ENCODE measurements around the gene FOXC2. TPM values are rescaled to one million over a fixed set of nuclear protein-coding genes. Genes with fewer than 3 reads are reported as not detected.

Gene FOXC2
- total and polyA plus RNA-seq, 2 donors = 0.09 to 1.2 TPM

DNA sequence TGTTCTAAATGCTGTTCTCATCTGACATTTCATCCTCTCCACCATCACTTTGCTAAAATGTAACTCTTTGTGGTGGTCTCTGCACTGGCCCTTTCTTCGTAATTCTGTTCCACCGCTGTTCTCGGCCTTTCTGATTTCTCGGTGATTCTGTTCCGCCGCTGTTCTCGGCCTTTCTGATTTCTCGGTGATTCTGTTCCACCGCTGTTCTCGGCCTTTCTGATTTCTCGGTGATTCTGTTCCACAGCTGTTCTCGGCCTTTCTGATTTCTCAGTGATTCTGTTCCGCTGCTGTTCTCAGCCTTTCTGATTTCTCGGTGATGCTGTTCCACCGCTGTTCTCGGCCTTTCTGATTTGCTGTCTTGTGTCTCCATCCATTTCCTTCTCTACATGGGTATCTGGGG lies 44.0 kb upstream of the FOXC2 start:
- no peaks in the 10 kb centered on the region for H3K4me1 ChIP-seq (ENCODE audit: control insufficient read depth in 2 of 2, insufficient read depth in 2 of 2, low read length in 2 of 2)
- peaks cover 0 to 5% of the 10 kb centered on the region in 2 donors for H3K9me3 ChIP-seq (ENCODE audit: control insufficient read depth in 2 of 2, insufficient read depth in 1 of 2, low read length in 1 of 2)
- H3K36me3 ChIP-seq (ENCODE audit: control insufficient read depth in 2 of 2, insufficient read depth in 2 of 2, low read length in 1 of 2) = no peaks in the 10 kb centered on the region
- DNase-seq (ENCODE audit: low read depth in 6 of 9, low spot score in 9 of 9) = no peak
- H3K4me3 ChIP-seq (ENCODE audit: low read length in 2 of 2) = no peak overlapping the region
- no peak overlapping the region for H3K27ac ChIP-seq (ENCODE audit: low read depth in 1 of 2, low read length in 1 of 2)
- H3K27me3 ChIP-seq (ENCODE audit: control insufficient read depth in 2 of 2, insufficient read depth in 1 of 2, low read length in 1 of 2) = peaks cover 28 to 57% of the 10 kb centered on the region in 2 donors
- 89% methylated on average over 16 of the region's 16 CpGs for whole genome bisulfite sequencing

GRCh38 chr16:86523166-86523740 lies 43.4 kb upstream of the FOXC2 start:
- no peak overlapping the region for H3K4me3 ChIP-seq (ENCODE audit: low read length in 2 of 2)
- no peaks in the 10 kb centered on the region for H3K36me3 ChIP-seq (ENCODE audit: control insufficient read depth in 2 of 2, insufficient read depth in 2 of 2, low read length in 1 of 2)
- peaks cover 0 to under 1% of the 10 kb centered on the region in 2 donors for H3K9me3 ChIP-seq (ENCODE audit: control insufficient read depth in 2 of 2, insufficient read depth in 1 of 2, low read length in 1 of 2)
- no peak overlapping the region for H3K27ac ChIP-seq (ENCODE audit: low read depth in 1 of 2, low read length in 1 of 2)
- DNase-seq (ENCODE audit: low read depth in 6 of 9, low spot score in 9 of 9) = no peak
- H3K4me1 ChIP-seq (ENCODE audit: control insufficient read depth in 2 of 2, insufficient read depth in 2 of 2, low read length in 2 of 2) = no peaks in the 10 kb centered on the region
- WGBS = 77% methylated on average over 5 of the region's 5 CpGs
- peaks cover 22 to 51% of the 10 kb centered on the region in 2 donors for H3K27me3 ChIP-seq (ENCODE audit: control insufficient read depth in 2 of 2, insufficient read depth in 1 of 2, low read length in 1 of 2)

DNA sequence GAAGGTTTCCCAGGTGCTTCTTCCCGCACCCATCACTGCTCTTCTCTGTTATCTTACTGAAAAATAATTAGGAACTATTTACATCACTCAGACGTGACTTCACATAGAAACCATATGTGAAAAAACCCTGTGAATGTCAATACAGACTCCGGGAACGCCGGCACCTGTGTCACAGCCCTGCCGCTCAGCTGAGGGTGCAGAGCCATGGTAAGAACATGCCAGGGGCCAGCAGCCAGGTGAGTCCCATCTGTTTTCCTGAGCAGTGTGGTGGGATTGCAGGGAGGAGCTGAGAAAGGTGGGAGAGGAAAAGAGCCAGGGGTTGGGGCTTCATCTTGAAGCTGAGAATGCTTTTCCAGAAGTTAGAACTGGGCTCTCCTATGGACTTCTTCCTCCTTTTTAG lies 42.6 kb upstream of the FOXC2 start:
- Histone ChIP-seq H3K36me3 (ENCODE audit: control insufficient read depth in 2 of 2, insufficient read depth in 2 of 2, low read length in 1 of 2) (no peaks in the 10 kb centered on the region), H3K27ac (ENCODE audit: low read depth in 1 of 2, low read length in 1 of 2) (no peak overlapping the region), H3K27me3 (ENCODE audit: control insufficient read depth in 2 of 2, insufficient read depth in 1 of 2, low read length in 1 of 2) (peaks cover 19 to 43% of the 10 kb centered on the region in 2 donors), H3K9me3 (ENCODE audit: control insufficient read depth in 2 of 2, insufficient read depth in 1 of 2, low read length in 1 of 2) (no peaks in the 10 kb centered on the region), H3K4me1 (ENCODE audit: control insufficient read depth in 2 of 2, insufficient read depth in 2 of 2, low read length in 2 of 2) (no peaks in the 10 kb centered on the region), H3K4me3 (ENCODE audit: low read length in 2 of 2) (no peak overlapping the region)
- 87% methylated on average over 6 of the region's 6 CpGs for WGBS
- DNase-seq (ENCODE audit: low read depth in 6 of 9, low spot score in 9 of 9) = no peak

GRCh38 chr16:86525696-86526095 lies 40.9 kb upstream of the FOXC2 start:
- no peak for DNase-seq (ENCODE audit: low read depth in 6 of 9, low spot score in 9 of 9)
- 64% methylated on average over 12 of the region's 12 CpGs for WGBS

GRCh38 chr16:86527366-86527765 lies 39.3 kb upstream of the FOXC2 start:
- no peaks in the 10 kb centered on the region for H3K4me1 ChIP-seq (ENCODE audit: control insufficient read depth in 2 of 2, insufficient read depth in 2 of 2, low read length in 2 of 2)
- DNase-seq (ENCODE audit: low read depth in 6 of 9, low spot score in 9 of 9) = no peak
- peaks cover 0 to 10% of the 10 kb centered on the region in 2 donors for H3K36me3 ChIP-seq (ENCODE audit: control insufficient read depth in 2 of 2, insufficient read depth in 2 of 2, low read length in 1 of 2)
- peaks cover 3 to 13% of the 10 kb centered on the region in 2 donors for H3K27me3 ChIP-seq (ENCODE audit: control insufficient read depth in 2 of 2, insufficient read depth in 1 of 2, low read length in 1 of 2)
- H3K27ac ChIP-seq (ENCODE audit: low read depth in 1 of 2, low read length in 1 of 2) = no peak overlapping the region
- 94% methylated on average over 15 of the region's 15 CpGs for WGBS
- H3K9me3 ChIP-seq (ENCODE audit: control insufficient read depth in 2 of 2, insufficient read depth in 1 of 2, low read length in 1 of 2) = no peaks in the 10 kb centered on the region
- H3K4me3 ChIP-seq (ENCODE audit: low read length in 2 of 2) = no peak overlapping the region

More at GRCh38 chr16:86525696-86526095, 40.9 kb upstream of the FOXC2 start:
- no peaks in the 10 kb centered on the region for H3K36me3 ChIP-seq (ENCODE audit: control insufficient read depth in 2 of 2, insufficient read depth in 2 of 2, low read length in 1 of 2)
- H3K27me3 ChIP-seq (ENCODE audit: control insufficient read depth in 2 of 2, insufficient read depth in 1 of 2, low read length in 1 of 2) = peaks cover 7 to 26% of the 10 kb centered on the region in 2 donors
- no peak overlapping the region for H3K4me3 ChIP-seq (ENCODE audit: low read length in 2 of 2)
- no peaks in the 10 kb centered on the region for H3K4me1 ChIP-seq (ENCODE audit: control insufficient read depth in 2 of 2, insufficient read depth in 2 of 2, low read length in 2 of 2)
- H3K27ac ChIP-seq (ENCODE audit: low read depth in 1 of 2, low read length in 1 of 2) = no peak overlapping the region
- no peaks in the 10 kb centered on the region for H3K9me3 ChIP-seq (ENCODE audit: control insufficient read depth in 2 of 2, insufficient read depth in 1 of 2, low read length in 1 of 2)

- Histone ChIP-seq H3K4me1 (ENCODE audit: control insufficient read depth in 2 of 2, insufficient read depth in 2 of 2, low read length in 2 of 2) (no peaks in the 10 kb centered on the region), H3K9me3 (ENCODE audit: control insufficient read depth in 2 of 2, insufficient read depth in 1 of 2, low read length in 1 of 2) (no peaks in the 10 kb centered on the region), H3K4me3 (ENCODE audit: low read length in 2 of 2) (no peak overlapping the region), H3K36me3 (ENCODE audit: control insufficient read depth in 2 of 2, insufficient read depth in 2 of 2, low read length in 1 of 2) (peaks cover 0 to 14% of the 10 kb centered on the region in 2 donors), H3K27me3 (ENCODE audit: control insufficient read depth in 2 of 2, insufficient read depth in 1 of 2, low read length in 1 of 2) (peaks cover 0 to 6% of the 10 kb centered on the region in 2 donors), H3K27ac (ENCODE audit: low read depth in 1 of 2, low read length in 1 of 2) (no peak overlapping the region)
- WGBS = 96% methylated on average over 38 of the region's 38 CpGs
- no peak for DNase-seq (ENCODE audit: low read depth in 6 of 9, low spot score in 9 of 9)
These were observed 38.3 kb upstream of the FOXC2 start for GRCh38 chr16:86528061-86528929.

DNA sequence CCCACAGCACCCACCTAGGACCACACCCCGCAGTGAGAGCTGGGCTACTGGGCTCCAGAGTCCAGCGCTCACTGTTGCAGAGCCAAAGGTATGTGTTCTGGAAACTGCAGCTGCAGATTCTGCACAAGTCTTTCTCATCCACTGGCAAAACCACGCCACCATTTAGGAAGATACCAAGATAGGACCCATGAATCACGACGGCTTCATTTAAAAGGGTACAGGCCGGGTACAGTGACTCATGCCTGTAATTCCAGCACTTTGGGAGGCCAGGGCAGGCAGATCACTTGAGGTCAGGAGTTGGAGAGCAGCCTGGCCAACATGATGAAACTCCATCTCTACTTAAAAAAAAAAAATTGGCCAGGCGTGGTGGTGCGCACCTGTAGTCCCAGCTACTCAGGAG lies 37.5 kb upstream of the FOXC2 start:
- Histone ChIP-seq H3K9me3 (ENCODE audit: control insufficient read depth in 2 of 2, insufficient read depth in 1 of 2, low read length in 1 of 2) (no peaks in the 10 kb centered on the region), H3K27ac (ENCODE audit: low read depth in 1 of 2, low read length in 1 of 2) (no peak overlapping the region), H3K27me3 (ENCODE audit: control insufficient read depth in 2 of 2, insufficient read depth in 1 of 2, low read length in 1 of 2) (peaks cover 0 to 2% of the 10 kb centered on the region in 2 donors), H3K4me1 (ENCODE audit: control insufficient read depth in 2 of 2, insufficient read depth in 2 of 2, low read length in 2 of 2) (no peaks in the 10 kb centered on the region), H3K4me3 (ENCODE audit: low read length in 2 of 2) (no peak overlapping the region), H3K36me3 (ENCODE audit: control insufficient read depth in 2 of 2, insufficient read depth in 2 of 2, low read length in 1 of 2) (peaks cover 0 to 14% of the 10 kb centered on the region in 2 donors)
- WGBS = 85% methylated on average over 8 of the region's 8 CpGs
- no peak for DNase-seq (ENCODE audit: low read depth in 6 of 9, low spot score in 9 of 9)

DNA sequence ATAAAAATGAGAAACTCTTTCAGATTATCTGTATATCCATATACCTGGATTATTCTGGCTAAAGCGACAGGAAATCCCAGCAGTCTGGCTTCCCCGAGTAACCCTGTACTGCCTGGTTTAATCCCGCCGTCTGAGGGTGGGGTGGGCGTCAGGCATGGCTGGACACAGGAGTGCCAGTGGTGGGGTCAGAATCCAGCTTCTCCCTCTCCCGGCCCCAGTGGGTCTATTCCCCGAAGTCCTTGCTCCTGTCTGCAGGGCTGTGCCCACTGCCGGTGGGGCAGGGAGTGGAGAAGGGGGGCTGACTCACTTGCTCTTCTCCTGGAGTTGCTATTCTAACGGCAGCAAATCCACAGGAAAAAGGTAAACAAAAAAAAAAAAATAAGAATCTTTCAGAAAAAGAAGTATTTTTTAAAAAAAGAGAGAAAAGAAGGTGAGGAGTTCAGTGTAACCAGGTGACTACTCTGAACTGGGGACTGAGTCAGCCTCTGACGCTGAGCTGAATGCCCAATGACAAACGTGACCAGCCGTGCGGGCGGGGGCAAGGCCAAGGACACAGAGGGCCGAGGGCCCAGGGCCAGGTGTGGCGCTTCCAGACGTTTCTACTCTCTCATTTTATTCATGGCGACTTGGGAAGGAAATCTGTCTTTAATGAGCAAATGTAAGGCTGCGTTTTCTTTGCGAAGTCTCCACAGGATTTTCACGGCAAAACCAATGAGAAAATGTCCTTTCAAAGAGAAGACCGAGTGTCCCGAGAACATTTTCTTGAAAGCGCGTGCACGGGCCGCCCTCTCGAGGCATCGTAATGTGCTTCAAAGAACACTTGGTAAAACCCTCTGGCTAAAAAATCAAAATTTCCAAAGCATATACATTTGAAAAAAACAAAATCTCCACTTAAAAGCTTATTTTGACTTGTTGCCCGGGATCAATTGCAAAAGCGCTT lies 36.1 kb upstream of the FOXC2 start:
- 96% methylated on average over 31 of the region's 31 CpGs for WGBS
- DNase-seq (ENCODE audit: low read depth in 6 of 9, low spot score in 9 of 9) = no peak

More for the DNA sequence above, 36.1 kb upstream of the FOXC2 start:
- no peaks in the 10 kb centered on the region for H3K4me1 ChIP-seq (ENCODE audit: control insufficient read depth in 2 of 2, insufficient read depth in 2 of 2, low read length in 2 of 2)
- no peak overlapping the region for H3K4me3 ChIP-seq (ENCODE audit: low read length in 2 of 2)
- peaks cover 0 to 18% of the 10 kb centered on the region in 2 donors for H3K36me3 ChIP-seq (ENCODE audit: control insufficient read depth in 2 of 2, insufficient read depth in 2 of 2, low read length in 1 of 2)
- peaks cover 0 to 2% of the 10 kb centered on the region in 2 donors for H3K27me3 ChIP-seq (ENCODE audit: control insufficient read depth in 2 of 2, insufficient read depth in 1 of 2, low read length in 1 of 2)
- no peak overlapping the region for H3K27ac ChIP-seq (ENCODE audit: low read depth in 1 of 2, low read length in 1 of 2)
- no peaks in the 10 kb centered on the region for H3K9me3 ChIP-seq (ENCODE audit: control insufficient read depth in 2 of 2, insufficient read depth in 1 of 2, low read length in 1 of 2)

Data from thymus (tissue), 11 donors.